Vagina (tissue), 2 donors: Measurements from ENCODE around the gene DNAH14. TPM values are rescaled to one million over a fixed set of nuclear protein-coding genes. Genes with fewer than 3 reads are reported as not detected.

Experiments
- DNase-seq, 2 donors: peaks; one replicate each; pipeline ENCODE4 v3.0.0-alpha.2; 2017; ENCODE audit errors: extremely low spot score in 2 of 2
- H3K27ac ChIP-seq: fragments of 200-600 bp; sonication (generic); one replicate; pipeline ENCODE4 v1.5.1; 2019
- H3K27me3 ChIP-seq: fragments of 200-600 bp; sonication (generic); one replicate; pipeline ENCODE4 v1.5.1; 2019
- H3K36me3 ChIP-seq, 2 donors: fragments of 200-600 bp; sonication (generic); one replicate each; pipeline ENCODE4 v1.5.1; 2017 to 2019
- H3K4me1 ChIP-seq: fragments of 200-600 bp; sonication (generic); one replicate; pipeline ENCODE4 v1.5.1; 2019
- H3K4me3 ChIP-seq, 2 donors: fragments of 200-600 bp; sonication (generic); 1 replicate in 1 of 2; 2 replicates in 1 of 2; pipeline ENCODE4 v1.5.1; 2016 to 2019
- H3K9me3 ChIP-seq: fragments of 200-600 bp; sonication (generic); one replicate; pipeline ENCODE4 v1.5.1; 2019
- POLR2A ChIP-seq, 2 donors: fragments of 450-650 bp; IDR thresholded peaks; one replicate each; pipeline ENCODE4 v1.6.1; 2017; ENCODE audit warnings: antibody characterized with exemption in 2 of 2, mild to moderate bottlenecking in 2 of 2, moderate library complexity in 2 of 2
- POLR2AphosphoS5 ChIP-seq, 2 donors: sonication (generic); formaldehyde crosslinking; IDR thresholded peaks; one replicate each; pipeline ENCODE4 v1.9.0; 2017; ENCODE audit warnings: antibody characterized with exemption in 2 of 2, mild to moderate bottlenecking in 2 of 2, low read depth in 1 of 2; ENCODE audit not compliant: insufficient read depth in 1 of 2
- intact Hi-C: fragments of 100-400 bp; cut with DNase I; formaldehyde crosslinking; loops from one replicate; pipeline ENCODE4 v1.15.1; 2023
- total RNA-seq: library from RNA; depleted of rRNA; stranded (reverse); fragments of >200 nt; gene quantifications from one replicate; pipeline ENCODE4 v1.2.3, GENCODE V29; 2016
- TF ChIP-seq, protein P1 (sequence below), 3 experiments: fragments of 450-650 bp in 2 of 3; fragments of 200-600 bp in 1 of 3; sonication (generic) in 1 of 3; IDR thresholded peaks; one replicate each; pipeline ENCODE4 v1.5.1; 2017 to 2019; ENCODE audit warnings: antibody characterized with exemption in 3 of 3, mild to moderate bottlenecking in 2 of 3, moderate library complexity in 2 of 3

Gene DNAH14
- total RNA-seq, 1 donor from 2014 or later: 5.6 TPM

GRCh38 chr1:225447650-225448089, 518.2 kb downstream of the DNAH14 start:
- TF ChIP-seq POLR2A (IDR thresholded peaks at IDR 0.05): no peak
- peak; percentile 56 to 70 for TF ChIP-seq POLR2AphosphoS5 (IDR thresholded peaks at IDR 0.05; ENCODE audit: insufficient read depth in 1 of 2, low read depth in 1 of 2)
- peaks cover 59% of the 10 kb centered on the region for H3K4me1 ChIP-seq
- DNase-seq: peak in 1 of 2 donors; percentile 84
- H3K4me3 ChIP-seq: peak overlapping the region in 1 of 2 donors; percentile 18
- H3K27me3 ChIP-seq: no peaks in the 10 kb centered on the region
- H3K36me3 ChIP-seq: no peaks in the 10 kb centered on the region
- peak overlapping the region; percentile 75 for H3K27ac ChIP-seq
- intact Hi-C loops: no loop called here
- no peaks in the 10 kb centered on the region for H3K9me3 ChIP-seq

DNA sequence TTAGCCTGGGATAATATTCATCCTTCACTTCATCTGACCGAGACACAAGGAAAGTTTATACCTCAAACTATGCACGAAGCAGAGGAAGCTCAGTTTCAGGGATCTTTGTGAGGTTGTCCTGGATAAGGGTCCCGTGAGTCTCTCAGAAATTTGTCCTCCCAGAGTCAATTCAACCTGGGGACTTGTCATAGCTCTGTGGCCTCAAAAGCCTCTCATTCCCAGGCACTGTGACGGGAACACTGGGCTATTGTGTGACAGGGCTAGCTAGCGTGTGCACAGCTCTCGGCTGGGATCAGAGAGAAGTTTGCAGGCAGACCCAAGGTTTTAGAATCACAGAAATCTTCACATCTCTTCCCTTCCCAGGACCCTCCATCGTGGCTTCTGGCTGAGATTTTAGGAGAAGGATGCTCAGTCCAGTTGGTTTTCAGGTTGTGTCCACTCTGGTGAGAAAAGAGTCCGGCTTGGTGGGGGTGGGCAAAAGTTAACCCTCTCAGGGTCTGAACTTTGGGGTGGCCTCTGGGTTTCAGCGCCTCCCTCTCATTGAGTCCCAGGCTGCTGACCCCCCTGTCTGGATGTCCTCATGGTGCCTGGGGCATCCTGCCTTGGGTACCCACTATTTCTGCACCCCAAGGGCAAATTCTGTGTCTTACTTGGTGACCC, 518.8 kb downstream of the DNAH14 start:
- Histone ChIP-seq H3K4me3 (peak overlapping the region in 1 of 2 donors; percentile 18), H3K9me3 (no peaks in the 10 kb centered on the region), H3K4me1 (peaks cover 59% of the 10 kb centered on the region), H3K27me3 (no peaks in the 10 kb centered on the region), H3K27ac (peak overlapping the region; percentile 75), H3K36me3 (no peaks in the 10 kb centered on the region)
- TF ChIP-seq POLR2A (IDR thresholded peaks at IDR 0.05): no peak
- no peak for TF ChIP-seq POLR2AphosphoS5 (IDR thresholded peaks at IDR 0.05; ENCODE audit: insufficient read depth in 1 of 2, low read depth in 1 of 2)
- TF ChIP-seq, protein P1, sequence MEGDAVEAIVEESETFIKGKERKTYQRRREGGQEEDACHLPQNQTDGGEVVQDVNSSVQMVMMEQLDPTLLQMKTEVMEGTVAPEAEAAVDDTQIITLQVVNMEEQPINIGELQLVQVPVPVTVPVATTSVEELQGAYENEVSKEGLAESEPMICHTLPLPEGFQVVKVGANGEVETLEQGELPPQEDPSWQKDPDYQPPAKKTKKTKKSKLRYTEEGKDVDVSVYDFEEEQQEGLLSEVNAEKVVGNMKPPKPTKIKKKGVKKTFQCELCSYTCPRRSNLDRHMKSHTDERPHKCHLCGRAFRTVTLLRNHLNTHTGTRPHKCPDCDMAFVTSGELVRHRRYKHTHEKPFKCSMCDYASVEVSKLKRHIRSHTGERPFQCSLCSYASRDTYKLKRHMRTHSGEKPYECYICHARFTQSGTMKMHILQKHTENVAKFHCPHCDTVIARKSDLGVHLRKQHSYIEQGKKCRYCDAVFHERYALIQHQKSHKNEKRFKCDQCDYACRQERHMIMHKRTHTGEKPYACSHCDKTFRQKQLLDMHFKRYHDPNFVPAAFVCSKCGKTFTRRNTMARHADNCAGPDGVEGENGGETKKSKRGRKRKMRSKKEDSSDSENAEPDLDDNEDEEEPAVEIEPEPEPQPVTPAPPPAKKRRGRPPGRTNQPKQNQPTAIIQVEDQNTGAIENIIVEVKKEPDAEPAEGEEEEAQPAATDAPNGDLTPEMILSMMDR (IDR thresholded peaks at IDR 0.05): no peak
- DNase-seq: no peak
- intact Hi-C loops: no loop called here
